ENCODE results near the gene KRTAP19-4.

GRCh38 chr21:30502041-30502440 is 5.1 kb upstream of the KRTAP19-4 start, which contains the start of gene KRTAP19-5:
- no peak for TF ChIP-seq EZH2phosphoT487 (IDR thresholded peaks at IDR 0.05; ENCODE audit: borderline replicate concordance, low read length)
- no peak for TF ChIP-seq CTCF (IDR thresholded peaks at IDR 0.05; ENCODE audit: low read depth, low read length, poor library complexity, severe bottlenecking)
